HL-60/S4 treated with phorbol 12-myristate 13-acetate at 8.2 ng/mL for 4 days and 3 days (cell line): ENCODE data around the gene DPP6.

Experiments
- in situ Hi-C: fragments of 300-500 bp; cut with MboI; formaldehyde crosslinking; loops from 2 replicates; pipeline ENCODE4 v1.15.0; 2022; ENCODE audit warnings: low sequenced_read_pairs

DPP6 gene

GRCh38 chr7:154394804-154395203, 342.6 kb downstream of the DPP6 start:
- in situ Hi-C loops: no loop called here

DNA sequence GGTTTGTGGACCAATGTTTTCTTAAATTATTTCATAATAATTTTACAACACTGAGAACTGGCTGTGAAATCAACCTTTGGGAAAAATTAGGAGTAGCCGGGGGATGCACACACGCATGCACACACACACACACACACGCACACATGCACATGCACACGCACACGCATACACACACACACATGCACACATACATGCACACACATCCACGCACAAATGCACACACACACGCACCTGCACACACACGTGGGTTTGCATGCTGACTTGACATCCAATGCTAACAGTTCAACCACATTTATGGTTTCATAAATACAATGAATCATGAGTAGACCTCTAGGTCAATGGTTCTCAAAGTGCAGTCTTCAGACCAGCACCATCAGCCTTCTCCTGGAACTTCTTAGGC, 354.1 kb downstream of the DPP6 start:
- in situ Hi-C loops: no loop called here

GRCh38 chr7:154409703-154410311, 357.6 kb downstream of the DPP6 start:
- in situ Hi-C loops: no loop called here

DNA sequence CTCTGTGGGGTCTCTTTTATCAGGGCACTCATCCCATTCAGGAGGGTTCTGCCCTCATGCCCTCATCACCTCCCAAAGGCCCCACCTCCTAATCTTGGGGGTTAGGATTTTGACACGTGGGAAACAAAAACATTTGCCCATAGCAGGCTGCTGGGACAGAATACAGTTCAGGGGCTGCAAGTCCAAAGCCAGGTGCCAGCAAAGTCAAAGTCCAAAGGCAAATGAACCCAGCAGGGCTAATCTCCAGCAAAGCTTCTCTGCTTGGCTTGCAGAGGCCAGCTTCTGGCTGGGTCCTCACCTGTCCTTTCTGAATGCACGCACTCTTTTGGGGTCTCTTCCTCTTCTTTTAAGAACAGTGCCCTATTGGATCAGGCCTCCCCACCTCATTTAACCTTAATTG, 359.9 kb downstream of the DPP6 start:
- in situ Hi-C loops: no loop called here

DNA sequence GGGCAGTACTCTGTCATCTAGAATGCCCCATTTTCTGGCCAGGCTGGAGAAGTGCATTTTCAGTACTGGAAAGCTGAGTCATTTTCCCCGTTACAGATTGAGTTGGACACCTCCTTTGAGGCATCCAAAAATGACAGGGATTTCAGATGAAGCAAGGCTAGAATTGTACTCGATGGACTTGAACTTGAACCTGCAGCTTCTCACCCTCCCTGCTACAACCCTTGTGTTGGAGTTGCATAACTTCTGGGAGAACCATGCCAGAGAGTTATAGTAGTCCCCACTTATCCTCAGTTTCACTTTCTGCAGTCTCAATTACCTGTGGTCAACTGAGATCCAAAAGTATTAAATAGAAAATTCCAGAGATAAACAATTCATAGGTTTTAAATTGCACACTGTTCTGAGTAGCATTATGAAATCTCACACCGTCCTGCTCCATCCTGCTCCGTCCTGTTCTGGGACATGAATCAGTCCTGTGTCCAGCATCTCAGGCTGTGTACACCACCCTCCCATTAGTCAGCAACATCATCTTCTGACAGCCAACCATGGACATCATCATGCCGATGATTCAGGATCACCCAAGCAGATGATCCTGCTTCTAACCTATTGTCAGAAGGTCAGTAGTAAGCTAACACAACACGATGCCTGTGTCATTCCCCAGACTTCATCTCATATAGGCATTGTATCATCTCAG, 363.7 kb downstream of the DPP6 start:
- in situ Hi-C loops: no loop called here

DNA sequence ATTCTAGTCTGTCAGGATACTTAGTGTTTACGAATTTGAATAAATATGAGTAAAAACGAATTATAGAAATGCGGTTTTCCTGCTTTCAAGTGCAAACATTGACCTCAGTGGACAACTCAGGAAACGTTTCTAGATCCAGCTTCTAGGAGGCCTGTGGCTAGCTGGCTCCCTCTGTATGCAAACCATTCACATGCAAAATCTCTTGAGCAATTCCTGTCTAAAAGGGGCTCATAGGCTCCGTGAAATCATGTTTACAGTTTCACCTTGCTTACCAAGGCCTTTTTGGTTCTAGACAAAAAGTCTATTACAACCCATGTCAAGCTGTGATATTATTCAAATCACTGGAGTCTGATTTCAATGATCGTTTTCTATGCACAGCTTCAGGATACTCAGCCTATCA, 364.5 kb downstream of the DPP6 start:
- in situ Hi-C loops: no loop called here

DNA sequence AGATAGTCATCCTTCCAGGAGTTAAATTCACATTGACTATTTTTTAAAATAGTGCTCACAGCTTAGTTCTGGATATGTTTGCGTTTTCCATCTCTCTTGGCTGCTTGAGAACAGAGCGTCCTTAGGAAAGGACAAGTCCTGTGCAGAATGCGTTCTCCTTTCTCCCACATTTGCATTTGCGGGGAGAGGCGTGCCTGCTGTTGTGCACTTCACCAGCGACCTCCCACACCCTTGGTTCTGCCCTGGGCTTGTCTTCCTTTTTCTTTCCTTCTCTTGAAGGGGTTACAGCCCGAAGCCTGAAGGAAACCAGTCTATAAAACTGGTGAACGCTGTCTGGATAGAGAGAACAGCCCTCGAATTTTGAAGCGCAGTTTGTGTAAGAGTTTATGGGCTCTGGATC, 367.1 kb downstream of the DPP6 start:
- in situ Hi-C loops: no loop called here

GRCh38 chr7:154423231-154423630, 371.0 kb downstream of the DPP6 start:
- in situ Hi-C loops: no loop called here

GRCh38 chr7:154424350-154424749, 372.2 kb downstream of the DPP6 start:
- in situ Hi-C loops: no loop called here

- in situ Hi-C loops: no loop called here
Observed at GRCh38 chr7:154425271-154425670, 373.1 kb downstream of the DPP6 start.

- in situ Hi-C loops: no loop called here
Observed at GRCh38 chr7:154426778-154427177, 374.6 kb downstream of the DPP6 start.

GRCh38 chr7:154427533-154427932, 375.3 kb downstream of the DPP6 start:
- in situ Hi-C loops: no loop called here

GRCh38 chr7:154429666-154430404, 377.6 kb downstream of the DPP6 start:
- in situ Hi-C loops: no loop called here

GRCh38 chr7:154430640-154431039, 378.4 kb downstream of the DPP6 start:
- in situ Hi-C loops: no loop called here

- in situ Hi-C loops: no loop called here
Observed at GRCh38 chr7:154431045-154431444, 378.8 kb downstream of the DPP6 start.

GRCh38 chr7:154433632-154434598, 381.7 kb downstream of the DPP6 start:
- in situ Hi-C loops: no loop called here

DNA sequence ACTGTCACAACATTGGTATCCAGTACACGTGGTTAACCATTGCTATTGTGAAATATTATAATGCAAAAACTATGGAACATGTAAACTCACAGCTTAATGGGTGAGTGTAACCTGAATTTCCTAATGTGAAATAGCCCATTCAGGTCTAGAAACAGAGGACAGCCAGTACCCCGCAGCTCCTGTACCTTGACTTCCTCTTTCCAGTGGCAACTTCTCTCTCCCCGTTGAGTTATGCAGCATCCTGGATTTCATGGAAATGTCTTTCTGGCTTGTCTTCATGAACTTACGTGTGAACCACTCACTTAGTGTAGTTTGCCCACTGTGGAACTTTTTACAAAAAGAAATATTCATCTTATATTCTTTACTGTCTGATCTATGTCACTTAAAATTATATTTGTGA, 384.4 kb downstream of the DPP6 start:
- in situ Hi-C loops: no loop called here

DNA sequence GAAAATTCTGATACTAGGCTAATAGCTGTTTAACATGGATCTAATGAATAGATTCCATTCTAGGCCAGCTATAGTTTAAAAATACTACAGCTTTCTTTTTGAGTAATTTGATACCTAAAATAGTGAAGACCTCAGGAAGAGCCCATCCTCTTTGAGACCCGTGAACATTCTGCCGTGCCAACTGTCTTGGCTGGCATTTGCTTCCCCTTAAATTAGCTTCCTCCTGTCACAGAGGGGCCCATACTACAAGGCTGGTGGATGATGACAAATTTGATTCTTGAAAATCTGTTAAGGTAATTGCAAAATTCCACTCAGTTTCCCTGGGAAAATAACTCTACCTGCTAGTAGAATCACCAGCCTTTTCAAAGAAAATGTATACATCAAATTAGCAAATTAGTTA, 385.0 kb downstream of the DPP6 start:
- in situ Hi-C loops: no loop called here

GRCh38 chr7:154438571-154439367, 386.6 kb downstream of the DPP6 start:
- in situ Hi-C loops: no loop called here

DNA sequence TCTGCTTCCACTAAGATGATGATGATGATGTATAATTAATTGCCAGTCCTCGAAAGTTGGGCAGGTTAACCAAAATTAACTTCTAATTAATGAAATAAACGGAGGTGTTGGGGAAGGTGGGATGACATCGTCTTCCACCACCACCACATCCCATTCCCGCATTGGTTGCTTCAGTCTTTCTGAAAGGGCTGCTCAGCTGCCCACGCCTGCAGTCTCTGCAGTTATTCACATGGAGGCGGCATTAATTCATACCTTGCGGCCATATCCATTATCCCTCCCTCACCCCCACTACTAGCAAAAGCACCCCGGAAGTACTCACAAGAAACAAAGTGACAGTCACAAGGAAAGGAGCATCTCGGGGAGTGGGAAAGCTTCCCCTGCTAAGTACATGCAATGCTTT, 387.9 kb downstream of the DPP6 start:
- in situ Hi-C loops: no loop called here
